Breast epithelium (tissue), 4 donors: ENCODE results near the gene METAP1. TPM values are rescaled to one million over a fixed set of nuclear protein-coding genes. Genes with fewer than 3 reads are reported as not detected.

Source experiments
- DNase-seq, 2 donors: peaks; one replicate each; pipeline ENCODE4 v3.0.0-alpha.2; 2019; ENCODE audit warnings: low spot score in 2 of 2
- H3K27ac ChIP-seq, 2 donors: fragments of 200-600 bp; sonication (generic) in 1 of 2; one replicate each; pipeline ENCODE4 v1.5.1; 2016 to 2019; ENCODE audit warnings: mild to moderate bottlenecking in 1 of 2
- H3K27me3 ChIP-seq, 2 donors: fragments of 200-600 bp; sonication (generic) in 1 of 2; one replicate each; pipeline versions ENCODE4 v1.5.1 to v1.6.0; 2017 to 2019; ENCODE audit warnings: control low read depth in 1 of 2, mild to moderate bottlenecking in 1 of 2
- H3K36me3 ChIP-seq: fragments of 200-600 bp; one replicate; pipeline ENCODE4 v1.5.1; 2019
- H3K4me1 ChIP-seq, 2 donors: fragments of 200-600 bp; sonication (generic); one replicate each; pipeline ENCODE4 v1.5.1; 2016 to 2019; ENCODE audit warnings: control low read depth in 1 of 2
- H3K4me3 ChIP-seq, 3 donors: fragments of 200-600 bp; sonication (generic); 1 replicate in 2 of 3; 2 replicates in 1 of 3; pipeline ENCODE4 v1.5.1; 2016 to 2019; ENCODE audit warnings: mild to moderate bottlenecking in 3 of 3, moderate library complexity in 2 of 3
- H3K9me3 ChIP-seq, 2 donors: fragments of 200-600 bp; sonication (generic) in 1 of 2; one replicate each; pipeline ENCODE4 v1.5.1; 2016 to 2019; ENCODE audit warnings: control low read depth in 1 of 2
- CTCF ChIP-seq, 3 donors: fragments of 450-650 bp; IDR thresholded peaks; one replicate each; pipeline ENCODE4 v1.5.1; 2016 to 2017; ENCODE audit warnings: antibody characterized with exemption in 3 of 3, mild to moderate bottlenecking in 3 of 3, moderate library complexity in 3 of 3
- POLR2A ChIP-seq: fragments of 450-650 bp; IDR thresholded peaks from one replicate; pipeline ENCODE4 v1.6.1; 2016; ENCODE audit warnings: antibody characterized with exemption, mild to moderate bottlenecking, moderate library complexity
- POLR2AphosphoS5 ChIP-seq, 3 donors: sonication (generic); formaldehyde crosslinking; IDR thresholded peaks; one replicate each; pipeline ENCODE4 v1.6.1; 2017; ENCODE audit warnings: antibody characterized with exemption in 3 of 3
- intact Hi-C: fragments of 100-400 bp; cut with DNase I; formaldehyde crosslinking; loops from one replicate; pipeline ENCODE4 v1.15.1; 2023; ENCODE audit warnings: low total_unique reads
- total RNA-seq, 3 donors: library from RNA; depleted of rRNA; stranded (reverse); fragments of >200 nt; gene quantifications; one replicate each; pipeline ENCODE4 v1.1.0, GENCODE V29; 2016

The METAP1 gene
- total RNA-seq, 3 donors from 2014 or later: 22.9 to 54.2 (median 36.7) TPM

- intact Hi-C loops: no loop called here
- DNase-seq: no peak
- Histone ChIP-seq H3K4me3 (no peak overlapping the region), H3K9me3 (no peaks in the 10 kb centered on the region), H3K27me3 (no peaks in the 10 kb centered on the region), H3K27ac (peak overlapping the region; percentile 33 to 35), H3K36me3 (no peaks in the 10 kb centered on the region), H3K4me1 (no peaks in the 10 kb centered on the region)
- TF ChIP-seq POLR2A: no peak
- TF ChIP-seq CTCF (IDR thresholded peaks at IDR 0.05): no peak
- no peak for TF ChIP-seq POLR2AphosphoS5 (IDR thresholded peaks at IDR 0.05)
Observed at GRCh38 chr4:99025506-99025905, 30.0 kb downstream of the METAP1 start.

GRCh38 chr4:99027304-99027703 is 31.8 kb downstream of the METAP1 start:
- Histone ChIP-seq H3K27ac (no peak overlapping the region), H3K36me3 (no peaks in the 10 kb centered on the region), H3K9me3 (no peaks in the 10 kb centered on the region), H3K4me3 (no peak overlapping the region), H3K27me3 (no peaks in the 10 kb centered on the region), H3K4me1 (no peaks in the 10 kb centered on the region)
- TF ChIP-seq POLR2AphosphoS5 (IDR thresholded peaks at IDR 0.05) (no peak), POLR2A (no peak), CTCF (IDR thresholded peaks at IDR 0.05) (no peak)
- DNase-seq: no peak
- intact Hi-C loops: no loop called here

- intact Hi-C loops: no loop called here
- no peak for DNase-seq
Observed at GRCh38 chr4:99028187-99028586, 32.7 kb downstream of the METAP1 start.

GRCh38 chr4:99029018-99029735 is 33.7 kb downstream of the METAP1 start:
- Histone ChIP-seq H3K36me3 (no peaks in the 10 kb centered on the region), H3K27ac (no peak overlapping the region), H3K27me3 (no peaks in the 10 kb centered on the region), H3K4me3 (no peak overlapping the region), H3K4me1 (no peaks in the 10 kb centered on the region), H3K9me3 (no peaks in the 10 kb centered on the region)
- intact Hi-C loops: no loop called here
- no peak for DNase-seq
- no peak for TF ChIP-seq CTCF (IDR thresholded peaks at IDR 0.05)
- no peak for TF ChIP-seq POLR2AphosphoS5 (IDR thresholded peaks at IDR 0.05)
- no peak for TF ChIP-seq POLR2A

More at GRCh38 chr4:99028187-99028586, 32.7 kb downstream of the METAP1 start:
- H3K4me3 ChIP-seq: no peak overlapping the region
- no peaks in the 10 kb centered on the region for H3K36me3 ChIP-seq
- no peak for TF ChIP-seq POLR2A
- TF ChIP-seq POLR2AphosphoS5 (IDR thresholded peaks at IDR 0.05): no peak
- no peak for TF ChIP-seq CTCF (IDR thresholded peaks at IDR 0.05)
- no peaks in the 10 kb centered on the region for H3K9me3 ChIP-seq
- no peaks in the 10 kb centered on the region for H3K4me1 ChIP-seq
- no peak overlapping the region for H3K27ac ChIP-seq
- no peaks in the 10 kb centered on the region for H3K27me3 ChIP-seq

GRCh38 chr4:99029852-99030251 is 34.3 kb downstream of the METAP1 start:
- H3K4me1 ChIP-seq: no peaks in the 10 kb centered on the region
- no peaks in the 10 kb centered on the region for H3K9me3 ChIP-seq
- TF ChIP-seq POLR2AphosphoS5 (IDR thresholded peaks at IDR 0.05) (no peak), POLR2A (no peak), CTCF (IDR thresholded peaks at IDR 0.05) (no peak)
- no peak overlapping the region for H3K27ac ChIP-seq
- no peak overlapping the region for H3K4me3 ChIP-seq
- H3K27me3 ChIP-seq: no peaks in the 10 kb centered on the region
- no peaks in the 10 kb centered on the region for H3K36me3 ChIP-seq
- intact Hi-C loops: no loop called here
- DNase-seq: no peak
